ENCODE measurements around the gene FAAP100.

DNA sequence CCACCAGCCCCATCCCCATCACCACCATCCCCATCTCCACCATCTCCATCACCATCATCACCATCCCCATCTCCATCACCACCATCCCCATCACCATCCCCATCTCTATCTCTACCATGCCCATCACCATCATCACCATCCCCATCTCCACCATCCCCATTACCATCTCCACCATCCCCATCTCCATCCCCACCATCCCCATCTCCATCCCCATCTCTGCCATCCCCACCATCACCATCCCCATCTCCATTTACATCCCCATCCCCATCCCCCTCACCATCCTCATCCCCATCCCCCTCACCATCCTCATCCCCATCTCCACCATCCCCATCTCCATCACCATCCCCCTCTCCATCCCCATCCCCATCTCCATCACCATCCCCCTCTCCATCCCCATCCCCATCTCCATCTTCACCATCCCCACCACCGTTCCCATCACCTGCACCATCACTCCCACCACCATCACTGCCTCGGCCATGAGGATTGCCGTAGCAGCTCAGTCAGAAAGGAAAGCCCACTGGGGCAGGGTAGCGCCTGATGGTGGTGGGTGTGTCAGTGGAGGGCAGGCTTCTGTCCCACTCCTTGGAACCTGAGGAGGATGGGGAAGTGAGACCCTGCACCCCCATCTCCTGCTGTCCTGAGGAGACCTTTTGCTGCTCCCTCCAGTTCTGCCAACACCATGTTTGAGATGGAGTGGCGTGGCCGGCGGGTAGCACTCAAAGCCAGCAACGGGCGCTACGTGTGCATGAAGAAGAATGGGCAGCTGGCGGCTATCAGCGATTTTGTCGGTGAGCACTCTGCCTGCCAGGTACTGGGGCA is 16.5 kb downstream of the FAAP100 start:
- TF ChIP-seq, protein P1, sequence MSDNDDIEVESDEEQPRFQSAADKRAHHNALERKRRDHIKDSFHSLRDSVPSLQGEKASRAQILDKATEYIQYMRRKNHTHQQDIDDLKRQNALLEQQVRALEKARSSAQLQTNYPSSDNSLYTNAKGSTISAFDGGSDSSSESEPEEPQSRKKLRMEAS (IDR thresholded peaks at IDR 0.05; ENCODE audit: low read depth, low read length), result no peak
- TF ChIP-seq, protein P2, sequence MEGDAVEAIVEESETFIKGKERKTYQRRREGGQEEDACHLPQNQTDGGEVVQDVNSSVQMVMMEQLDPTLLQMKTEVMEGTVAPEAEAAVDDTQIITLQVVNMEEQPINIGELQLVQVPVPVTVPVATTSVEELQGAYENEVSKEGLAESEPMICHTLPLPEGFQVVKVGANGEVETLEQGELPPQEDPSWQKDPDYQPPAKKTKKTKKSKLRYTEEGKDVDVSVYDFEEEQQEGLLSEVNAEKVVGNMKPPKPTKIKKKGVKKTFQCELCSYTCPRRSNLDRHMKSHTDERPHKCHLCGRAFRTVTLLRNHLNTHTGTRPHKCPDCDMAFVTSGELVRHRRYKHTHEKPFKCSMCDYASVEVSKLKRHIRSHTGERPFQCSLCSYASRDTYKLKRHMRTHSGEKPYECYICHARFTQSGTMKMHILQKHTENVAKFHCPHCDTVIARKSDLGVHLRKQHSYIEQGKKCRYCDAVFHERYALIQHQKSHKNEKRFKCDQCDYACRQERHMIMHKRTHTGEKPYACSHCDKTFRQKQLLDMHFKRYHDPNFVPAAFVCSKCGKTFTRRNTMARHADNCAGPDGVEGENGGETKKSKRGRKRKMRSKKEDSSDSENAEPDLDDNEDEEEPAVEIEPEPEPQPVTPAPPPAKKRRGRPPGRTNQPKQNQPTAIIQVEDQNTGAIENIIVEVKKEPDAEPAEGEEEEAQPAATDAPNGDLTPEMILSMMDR (IDR thresholded peaks at IDR 0.05; ENCODE audit: low read depth, low read length), result no peak
- TF ChIP-seq POLR2A (IDR thresholded peaks at IDR 0.05; ENCODE audit: extremely low read depth, insufficient read length), result no peak
- TF ChIP-seq MYC (IDR thresholded peaks at IDR 0.05; ENCODE audit: low read depth, low read length), result no peak

Data from NB4 (cell line).